Suppressor macrophage treated with lipopolysaccharide for 1 hour (primary cell): Measurements from ENCODE around the gene TAX1BP3.

Source experiments
- DNase-seq, 3 donors: peaks; one replicate each; pipeline ENCODE4 v3.0.0-alpha.2; 2020 to 2022

The TAX1BP3 gene

DNA sequence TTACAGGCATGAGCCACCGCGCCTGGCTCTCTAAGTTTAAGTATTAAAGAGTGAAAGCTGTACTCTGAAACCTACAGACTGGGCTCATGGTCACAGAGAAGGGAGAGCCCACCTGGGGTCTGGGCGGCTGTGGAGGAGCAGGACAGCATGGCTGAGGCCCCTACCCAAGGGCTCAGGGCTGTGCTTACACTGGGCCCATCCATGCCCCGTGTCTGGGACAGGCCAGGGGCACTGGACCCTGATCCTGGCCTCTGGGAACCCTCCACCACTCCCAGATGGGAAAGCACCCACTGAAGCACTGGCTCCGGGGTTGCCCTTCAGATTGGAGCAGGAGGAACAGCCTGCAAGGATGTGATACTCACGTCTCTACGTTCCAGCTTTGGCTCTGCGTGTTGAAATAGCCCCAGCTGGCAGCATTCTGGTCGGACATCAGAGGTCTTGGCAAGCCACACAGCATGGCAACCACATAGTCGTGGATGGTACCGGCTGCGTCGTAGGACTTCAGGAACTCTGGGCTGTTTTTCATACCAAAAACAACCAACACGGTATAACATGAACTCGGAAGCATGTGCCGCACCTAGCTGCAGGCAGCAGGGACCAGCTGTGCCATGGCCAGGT, 45.3 kb downstream of the TAX1BP3 start:
- no peak for DNase-seq

DNA sequence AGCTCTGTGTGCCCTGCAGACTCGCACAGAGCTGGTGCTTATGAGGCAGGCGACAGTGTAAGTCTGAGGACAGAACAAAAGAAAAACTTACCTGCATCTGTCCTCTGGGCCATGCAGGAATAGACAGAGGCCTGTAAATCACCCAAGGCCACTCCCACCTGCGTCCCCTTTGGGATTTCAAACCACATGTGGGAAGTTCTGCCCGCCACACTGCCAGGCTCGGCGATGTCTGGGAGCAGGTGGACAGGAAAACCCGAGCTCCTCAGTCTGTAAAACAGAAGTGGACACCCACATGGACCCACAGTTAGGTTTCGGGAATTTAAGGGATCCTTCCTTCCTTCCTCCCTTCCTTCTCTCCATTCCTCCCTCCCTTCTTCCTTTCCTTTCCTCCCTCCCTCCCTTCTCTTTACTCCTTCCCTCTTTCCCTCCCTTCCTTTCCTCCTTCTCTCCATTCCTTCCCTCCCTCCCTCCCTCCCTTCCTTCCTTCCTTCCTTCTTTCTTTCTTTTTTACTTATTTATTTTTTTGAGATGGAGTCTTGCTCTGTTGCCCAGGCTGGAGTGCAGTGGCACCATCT, 47.1 kb downstream of the TAX1BP3 start:
- no peak for DNase-seq

GRCh38 chr17:3615160-3615870, 53.1 kb downstream of the TAX1BP3 start:
- no peak for DNase-seq

- no peak for DNase-seq
These were observed 55.3 kb downstream of the TAX1BP3 start for GRCh38 chr17:3613124-3613523.
